ENCODE data around the gene SPATA6L.
"Not testable (repeated sequence)": the region's sequence is repeated elsewhere in the genome, so short reads cannot be mapped to it uniquely, and the experiment has no call there.

The SPATA6L gene

DNA sequence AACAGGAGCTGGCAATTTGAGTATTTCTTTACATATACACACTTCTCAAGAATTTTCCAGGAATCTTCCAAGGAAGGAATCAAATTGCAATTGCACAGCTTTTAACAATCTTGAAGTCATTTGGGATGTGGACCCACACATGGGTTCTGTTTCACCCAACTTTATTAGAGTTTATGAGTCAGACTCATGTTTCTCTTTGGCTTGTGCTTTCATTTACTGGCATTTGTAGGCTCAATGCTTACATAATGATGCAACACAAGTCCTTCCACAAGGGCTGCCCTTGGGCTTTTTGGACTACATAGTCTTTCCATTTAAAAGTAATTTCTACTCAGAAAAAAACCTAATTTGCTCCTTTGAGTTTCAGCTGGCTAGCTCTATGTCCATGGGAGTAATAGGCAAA is 8.5 kb upstream of the SPATA6L start:
- no peak for DNase-seq

DNA sequence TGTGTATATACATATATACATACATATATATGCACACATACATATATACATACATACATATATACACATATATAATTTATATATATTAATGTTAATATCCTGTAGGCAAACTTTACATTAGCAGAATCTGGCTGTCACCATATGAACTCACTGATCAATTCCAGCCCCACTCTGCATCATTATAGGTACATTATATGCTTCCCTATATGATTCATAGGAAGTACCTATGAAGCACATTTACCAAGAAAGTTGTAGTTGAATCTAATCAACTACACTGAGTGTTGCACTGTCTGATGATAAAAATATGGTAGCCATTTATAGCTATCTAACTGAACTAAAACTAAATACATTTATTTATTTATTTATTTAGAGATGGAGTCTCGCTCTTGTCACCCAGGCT is 5.5 kb upstream of the SPATA6L start:
- no peak for DNase-seq

DNA sequence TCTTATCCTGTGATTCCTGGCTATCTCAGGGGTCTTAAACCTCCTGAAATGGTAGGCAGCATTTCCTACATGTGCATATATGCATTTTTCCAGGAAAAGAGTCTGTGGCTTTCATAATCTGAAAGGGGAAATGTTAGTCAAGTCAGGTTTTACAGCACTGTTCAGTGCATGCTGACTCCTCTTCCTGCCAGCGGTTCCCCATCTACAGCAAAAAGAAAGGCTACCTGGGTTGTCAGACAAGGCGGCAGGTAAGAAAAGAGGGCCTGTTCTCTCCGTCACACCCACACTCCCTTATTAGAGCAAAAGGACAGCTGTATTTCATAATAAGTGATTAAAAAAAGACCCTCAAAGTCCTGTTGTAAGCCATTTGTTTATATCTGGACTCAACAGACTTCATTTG is 4.3 kb upstream of the SPATA6L start:
- no peak for DNase-seq

DNA sequence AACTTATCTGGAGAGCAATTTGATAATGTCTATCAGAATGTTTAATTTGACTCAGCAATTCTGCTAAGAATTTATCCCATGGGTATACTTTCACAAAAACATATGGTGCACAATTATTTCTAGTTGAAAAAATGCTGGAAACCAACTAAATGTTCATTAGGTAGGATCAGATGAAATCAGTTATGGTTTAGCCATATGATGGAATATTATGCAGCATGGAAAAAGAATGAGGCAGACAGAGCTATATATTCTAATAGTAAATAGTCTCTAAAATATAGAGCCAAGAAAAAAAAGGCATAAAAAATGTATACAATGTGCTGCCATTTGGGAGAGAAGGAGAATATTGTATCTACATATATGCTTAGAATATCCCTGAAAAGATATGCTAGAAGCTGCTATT is 3.6 kb upstream of the SPATA6L start:
- no peak for DNase-seq

DNA sequence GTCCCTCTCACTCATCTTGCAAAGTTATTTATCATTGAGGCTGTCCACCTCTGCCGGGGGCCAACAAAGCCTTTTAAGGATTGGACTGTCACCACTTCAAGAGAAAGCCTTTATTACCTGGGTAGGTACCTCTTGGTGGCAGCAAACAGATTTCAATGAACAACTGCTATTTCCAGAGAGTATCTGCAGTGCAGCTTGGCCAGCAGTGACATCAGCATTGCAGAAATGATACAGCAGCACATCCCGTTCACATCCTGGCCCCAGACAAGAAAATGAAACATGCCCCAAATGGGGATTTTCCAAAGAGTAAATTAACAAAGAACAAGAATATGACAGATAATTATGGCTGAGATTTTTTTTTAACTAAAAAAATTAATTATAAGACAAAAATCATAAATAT is 2.3 kb upstream of the SPATA6L start:
- no peak for DNase-seq

DNA sequence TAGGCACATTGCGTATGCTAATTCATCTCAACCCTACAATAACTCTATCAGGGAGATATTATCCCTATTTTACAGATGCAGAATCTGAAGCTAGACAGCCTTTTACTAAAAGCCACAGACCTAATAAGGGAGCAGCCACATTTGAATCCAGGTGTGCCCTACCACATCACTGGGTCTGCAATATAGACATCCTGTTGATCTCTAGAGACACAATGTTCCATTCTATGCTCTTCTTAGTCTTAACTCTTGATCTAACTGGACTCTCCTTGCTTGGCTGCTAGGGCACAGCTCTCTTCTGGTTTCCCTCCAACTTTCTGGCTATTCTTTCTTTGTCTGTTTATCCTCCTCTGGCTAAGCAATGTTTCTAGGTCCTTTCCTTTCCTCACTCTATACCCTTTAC is 1.4 kb upstream of the SPATA6L start:
- no peak for DNase-seq

DNA sequence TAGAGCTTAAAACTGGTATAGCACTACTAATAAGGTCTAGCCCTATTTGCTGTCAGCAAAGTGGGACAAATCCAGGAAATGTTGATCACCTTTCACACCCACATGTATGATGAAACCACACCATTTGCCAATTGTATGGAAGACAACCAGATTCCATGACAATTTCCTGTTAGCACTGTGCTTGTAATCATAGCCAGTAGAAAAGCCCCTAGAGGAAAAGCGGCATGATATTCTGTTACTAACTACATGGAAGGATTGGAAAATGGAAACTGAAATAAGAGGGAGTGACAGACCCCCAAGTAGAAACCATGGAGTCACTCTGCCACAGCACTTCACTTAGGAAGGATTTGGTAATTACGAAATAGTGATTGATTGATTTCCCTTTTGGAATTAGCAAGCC is 923 bp downstream of the SPATA6L start:
- no peak for DNase-seq

DNA sequence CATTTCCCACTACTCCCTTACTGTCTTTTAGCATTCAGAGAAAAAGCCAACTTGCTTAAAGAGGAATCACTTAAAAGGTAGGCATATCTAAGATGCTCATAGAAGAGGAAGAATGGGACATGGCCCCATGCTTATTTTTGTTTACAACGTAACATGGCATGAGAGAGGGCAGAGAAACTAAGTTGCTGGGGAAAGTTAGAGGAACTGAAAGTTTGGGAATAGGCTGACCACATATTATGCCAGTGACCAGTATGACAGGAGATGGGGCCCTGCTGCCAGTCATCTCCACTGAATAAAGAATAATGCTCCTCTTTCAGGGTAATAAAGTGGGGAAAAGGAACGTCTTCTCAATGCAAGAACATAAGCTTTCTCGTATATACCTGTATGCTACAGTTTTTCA is 2.3 kb downstream of the SPATA6L start:
- no peak for DNase-seq

DNA sequence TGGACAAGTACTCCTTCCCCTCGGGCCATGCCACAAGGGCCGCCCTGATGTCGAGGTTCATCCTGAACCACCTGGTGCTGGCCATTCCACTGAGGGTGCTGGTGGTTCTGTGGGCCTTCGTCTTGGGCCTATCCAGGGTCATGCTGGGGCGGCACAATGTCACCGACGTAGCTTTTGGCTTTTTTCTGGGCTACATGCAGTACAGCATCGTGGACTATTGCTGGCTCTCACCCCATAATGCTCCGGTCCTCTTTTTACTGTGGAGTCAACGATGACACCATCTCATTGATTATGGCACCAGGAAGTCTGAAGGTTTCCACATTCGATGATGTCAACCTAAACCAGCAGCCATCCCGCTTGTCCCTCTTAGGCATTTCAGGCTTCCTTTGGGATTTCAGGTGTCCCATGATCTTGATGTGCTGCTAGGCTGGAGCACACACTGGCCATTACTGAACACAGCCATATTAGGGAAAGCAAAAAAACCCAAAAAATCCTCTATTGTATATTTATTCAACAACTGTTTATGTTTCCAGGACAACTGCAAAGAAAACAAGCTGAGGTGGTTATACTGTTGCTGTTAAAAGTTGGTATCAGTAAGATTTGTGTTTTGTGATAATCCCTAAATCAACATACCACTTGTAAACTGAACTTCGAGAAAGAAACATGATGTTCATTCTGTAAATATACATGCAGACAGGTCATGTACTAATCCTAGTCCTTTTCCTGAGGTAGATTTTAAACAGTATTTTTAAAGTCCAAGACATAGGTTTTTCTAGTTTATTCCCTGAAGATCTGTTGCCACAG is 3.1 kb downstream of the SPATA6L start:
- no peak for DNase-seq

DNA sequence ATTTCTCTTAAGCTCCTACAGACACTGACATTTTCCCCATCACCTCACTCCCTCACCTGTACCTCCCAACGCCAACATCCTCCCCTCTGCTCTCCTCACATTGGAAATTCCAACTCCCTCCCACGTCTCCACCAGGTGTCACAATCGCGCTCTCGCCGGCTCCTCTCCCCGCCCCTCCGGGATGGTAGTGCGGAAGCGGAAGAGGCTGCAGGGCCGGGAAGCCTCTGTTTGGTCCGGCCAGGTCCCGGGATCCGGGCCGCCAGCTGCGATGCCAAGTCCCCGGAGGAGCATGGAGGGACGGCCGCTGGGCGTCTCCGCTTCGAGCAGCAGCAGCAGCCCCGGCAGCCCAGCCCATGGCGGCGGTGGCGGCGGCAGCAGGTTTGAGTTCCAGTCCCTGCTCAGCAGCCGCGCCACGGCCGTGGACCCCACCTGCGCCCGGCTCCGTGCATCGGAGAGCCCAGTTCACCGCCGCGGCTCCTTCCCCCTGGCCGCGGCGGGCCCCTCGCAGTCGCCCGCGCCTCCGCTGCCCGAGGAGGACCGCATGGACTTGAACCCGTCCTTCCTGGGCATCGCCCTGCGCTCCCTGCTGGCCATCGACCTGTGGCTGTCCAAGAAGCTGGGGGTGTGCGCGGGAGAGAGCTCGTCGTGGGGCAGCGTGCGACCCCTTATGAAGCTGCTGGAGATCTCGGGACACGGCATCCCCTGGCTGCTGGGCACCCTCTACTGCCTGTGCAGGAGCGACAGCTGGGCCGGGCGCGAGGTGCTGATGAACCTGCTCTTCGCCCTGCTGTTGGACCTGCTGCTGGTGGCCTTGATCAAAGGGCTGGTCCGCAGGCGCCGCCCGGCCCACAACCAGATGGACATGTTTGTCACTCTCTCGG is 3.9 kb downstream of the SPATA6L start, which contains the start of gene PLPP6:
TSS of gene PLPP6 (plus strand) at position 187 of the 881 bp plus-strand sequence. CDS start at position 269, 82 bp downstream.
- peak; percentile 73 for DNase-seq

DNA sequence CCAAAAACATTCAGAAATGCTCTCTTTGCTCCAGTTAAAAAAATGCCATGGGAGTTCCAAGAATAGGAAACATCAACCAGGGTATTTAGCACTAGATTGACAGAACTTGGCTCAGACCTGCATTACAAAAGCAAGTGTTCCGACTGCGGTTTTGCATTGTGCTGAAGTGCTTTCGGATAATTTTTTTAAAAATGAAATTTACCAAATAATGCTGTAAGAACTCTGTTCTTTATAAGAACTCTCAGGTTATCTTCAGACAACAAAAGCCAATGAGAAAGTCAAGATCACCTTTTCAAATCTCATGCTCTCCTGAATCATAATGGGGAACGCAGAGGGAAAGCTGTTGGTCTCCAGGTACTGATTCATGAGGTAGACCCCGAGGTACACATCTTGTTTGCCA is 4.7 kb downstream of the SPATA6L start:
- peak; percentile 17 for DNase-seq

DNA sequence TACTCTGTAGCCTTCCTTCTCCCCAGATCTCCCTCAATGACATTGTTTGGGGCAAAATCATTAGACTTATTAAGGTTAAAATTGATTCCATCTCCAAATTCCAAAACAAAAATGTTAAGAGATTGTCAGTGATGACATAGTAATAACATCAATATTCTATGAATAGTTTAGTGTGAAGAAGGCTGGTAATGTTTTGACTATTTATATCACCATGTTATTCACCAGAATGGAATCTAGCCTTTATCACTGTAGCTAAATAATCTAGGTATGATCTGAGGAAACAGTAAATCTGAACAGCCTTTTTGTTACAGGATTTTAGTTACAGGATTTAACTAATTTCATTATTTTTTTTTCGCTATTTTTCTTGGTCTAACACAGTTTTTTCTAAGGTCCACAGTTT is 5.1 kb downstream of the SPATA6L start:
- DNase-seq = no peak

DNA sequence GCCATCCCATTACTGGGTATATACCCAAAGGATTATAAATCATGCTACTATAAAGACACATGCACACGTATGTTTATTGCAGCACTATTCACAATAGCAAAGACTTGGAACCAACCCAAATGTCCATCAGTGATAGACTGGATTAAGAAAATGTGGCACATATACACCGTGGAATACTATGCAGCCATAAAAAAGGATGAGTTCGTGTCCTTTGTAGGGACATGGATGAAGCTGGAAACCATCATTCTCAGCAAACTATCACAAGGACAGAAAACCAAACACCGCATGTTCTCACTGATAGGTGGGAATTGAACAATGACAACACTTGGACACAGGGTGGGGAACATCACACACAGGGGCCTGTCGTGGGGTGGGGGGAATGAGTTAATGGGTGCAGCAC is 5.6 kb downstream of the SPATA6L start:
- not testable (repeated sequence) for DNase-seq

DNA sequence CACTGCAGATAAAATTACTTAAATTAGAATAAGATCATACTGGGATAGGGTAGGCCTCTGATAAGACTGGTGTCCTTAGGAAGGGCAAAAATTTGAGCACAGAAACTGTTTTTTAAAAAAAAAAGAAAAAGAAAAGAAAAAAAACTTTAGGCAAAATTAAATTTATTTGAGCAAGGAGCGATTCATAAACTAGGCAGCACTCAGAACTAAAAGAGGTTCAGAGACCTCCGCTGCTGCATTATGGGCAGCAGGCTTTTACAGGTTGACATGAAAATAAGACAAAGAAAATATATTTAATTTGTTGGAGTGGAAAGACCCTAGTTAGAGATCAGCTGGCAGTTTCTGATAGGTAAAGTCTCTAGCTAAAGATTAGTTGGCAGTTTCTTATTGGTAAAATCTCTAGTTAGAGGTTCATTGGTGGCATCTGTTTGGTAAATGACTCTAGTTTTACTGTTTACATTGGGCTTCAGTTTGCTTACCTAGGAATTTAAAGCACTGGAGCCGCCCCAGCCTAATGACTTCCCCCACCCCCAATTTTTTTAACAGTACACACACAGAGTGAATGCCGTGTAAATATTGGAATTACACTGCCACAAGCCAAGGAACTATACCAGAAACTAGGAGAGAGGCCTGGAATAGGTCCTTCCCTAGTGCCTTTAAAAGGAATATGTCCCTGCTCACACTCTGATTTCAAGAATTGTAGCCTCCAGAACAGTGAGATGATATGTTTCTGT is 8.7 kb downstream of the SPATA6L start:
- DNase-seq = no peak

DNA sequence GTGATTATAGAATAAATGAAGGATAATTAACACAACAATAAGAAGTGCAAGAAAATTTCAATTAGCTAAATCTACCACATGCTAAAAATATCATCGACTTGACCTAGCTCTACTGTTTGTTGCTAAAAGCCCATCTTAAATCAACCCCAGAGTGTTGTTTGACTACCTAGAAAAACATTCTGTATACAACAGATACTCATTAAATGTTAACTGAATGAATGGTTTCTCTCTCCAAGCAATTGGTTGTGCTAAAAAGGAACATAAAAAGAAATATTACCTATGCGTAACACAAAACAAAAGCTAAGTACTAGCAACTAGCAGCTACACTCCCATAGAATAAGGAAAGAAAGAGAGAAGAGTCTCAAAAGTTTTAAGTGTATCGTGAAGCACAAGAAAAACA is 9.7 kb downstream of the SPATA6L start:
- DNase-seq = no peak

DNA sequence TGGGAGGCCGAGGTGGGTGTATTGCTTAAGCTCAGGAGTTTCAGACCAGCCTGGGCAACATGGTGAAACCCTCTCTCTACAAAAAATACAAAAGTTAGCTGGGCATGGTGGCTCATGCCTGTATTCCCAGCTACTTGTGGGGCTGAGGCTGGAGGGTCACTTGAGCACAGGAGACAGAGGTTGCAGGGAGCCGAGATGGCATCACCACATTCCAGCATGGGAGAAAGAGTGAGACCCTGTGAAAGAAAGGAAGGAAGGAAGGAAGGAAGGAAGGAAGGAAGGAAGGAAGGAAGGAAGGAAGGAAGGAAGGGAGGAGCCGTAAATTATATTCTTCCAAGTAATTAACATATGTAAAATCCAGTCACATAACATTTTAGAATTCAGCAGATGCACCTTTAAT is 10.1 kb downstream of the SPATA6L start:
- not testable (repeated sequence) for DNase-seq

DNA sequence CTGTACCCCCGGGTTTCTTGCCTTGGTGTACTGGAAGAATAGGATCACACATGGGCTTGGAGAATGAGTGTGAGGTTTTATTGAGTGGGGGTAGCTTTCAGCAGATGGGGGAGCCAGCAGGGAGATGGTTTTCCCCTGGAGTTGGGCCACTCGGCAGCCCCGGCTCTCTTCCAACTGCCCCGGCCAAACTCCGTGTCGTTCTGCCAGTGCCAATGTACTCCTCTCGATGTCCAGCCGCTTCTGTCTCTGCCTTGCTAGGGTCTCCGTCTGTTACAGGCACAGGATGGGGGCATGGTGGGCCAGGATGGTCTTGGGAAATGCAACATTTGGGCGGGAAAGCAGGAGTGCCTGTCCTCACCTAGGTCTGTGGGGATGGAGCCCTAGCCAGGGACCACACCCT is 11.7 kb downstream of the SPATA6L start:
- DNase-seq = no peak

DNA sequence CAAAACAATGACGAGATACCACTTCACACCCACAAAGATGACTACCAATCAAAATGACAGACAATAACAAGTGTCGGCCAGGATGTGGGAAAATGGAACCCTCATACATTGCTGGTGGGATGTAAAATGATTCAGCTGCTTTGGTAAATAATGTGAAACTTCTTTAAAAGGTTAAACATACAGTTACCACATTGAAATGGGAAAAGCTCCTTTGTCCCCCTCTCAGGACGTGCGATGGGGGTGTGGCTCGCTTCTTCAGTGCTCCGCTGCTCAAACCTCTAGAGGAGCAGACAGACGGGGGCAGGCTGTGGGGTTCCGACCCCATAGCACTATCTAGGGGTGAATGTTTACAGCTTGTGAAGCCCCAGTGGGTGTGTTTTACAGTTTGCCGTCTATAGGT is 12.2 kb downstream of the SPATA6L start:
- DNase-seq = no peak

DNA sequence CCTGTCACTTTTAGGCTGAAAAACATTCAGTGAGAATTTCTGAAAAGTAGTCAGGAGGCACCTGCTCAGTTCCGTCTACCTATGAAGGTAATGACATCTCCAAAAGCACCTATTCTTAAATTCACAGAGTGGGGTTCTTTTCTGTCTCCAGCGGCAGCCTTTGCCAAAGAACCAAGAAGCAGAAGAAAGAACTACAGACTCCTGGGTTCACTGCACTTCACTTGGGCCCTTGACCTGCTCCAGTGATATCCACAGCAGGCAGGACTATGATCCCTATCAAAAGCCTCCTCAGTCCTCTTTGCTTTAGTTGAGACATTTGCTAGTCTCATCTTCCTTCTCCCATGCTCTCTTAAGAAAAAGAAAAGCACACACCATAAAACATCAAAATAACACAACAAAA is 23.9 kb downstream of the SPATA6L start:
- DNase-seq = no peak

DNA sequence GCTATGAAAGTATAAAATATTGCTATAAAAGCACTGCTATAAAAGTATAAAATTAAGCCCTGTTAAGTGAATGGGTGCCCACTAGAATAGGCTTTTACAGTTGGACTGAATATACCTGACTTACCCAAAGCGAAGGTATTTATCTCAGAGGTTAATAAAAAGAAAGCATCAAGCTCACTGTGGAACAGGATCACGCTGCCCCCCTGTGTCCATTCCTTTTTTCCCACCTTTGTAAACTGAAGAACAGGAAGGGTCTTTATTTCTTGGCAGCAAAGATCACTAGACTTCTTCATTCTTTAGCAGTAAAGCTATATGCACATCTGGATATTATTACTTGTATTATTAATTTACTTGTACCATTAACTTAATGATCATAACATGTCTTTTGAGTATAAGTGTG is 26.3 kb downstream of the SPATA6L start:
- DNase-seq = peak; percentile 17

DNA sequence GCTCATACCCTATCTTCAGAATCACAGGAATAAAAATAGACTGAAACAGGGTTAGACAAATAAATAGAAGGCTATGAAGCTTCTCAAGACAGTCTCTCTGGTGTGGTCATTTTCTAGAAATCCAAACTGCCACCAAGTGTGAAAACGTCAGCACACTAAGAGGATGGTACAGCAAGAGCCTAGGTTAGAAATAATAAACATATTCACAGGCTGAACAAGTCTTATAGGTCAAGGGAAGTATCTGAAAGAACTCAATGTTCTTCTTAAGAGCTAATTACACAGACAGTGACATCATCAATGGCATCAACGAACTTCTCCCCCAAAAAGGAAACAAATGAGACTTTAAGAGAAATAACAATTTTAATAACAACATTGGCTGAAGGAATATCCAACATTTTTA is 26.9 kb downstream of the SPATA6L start:
- no peak for DNase-seq

DNA sequence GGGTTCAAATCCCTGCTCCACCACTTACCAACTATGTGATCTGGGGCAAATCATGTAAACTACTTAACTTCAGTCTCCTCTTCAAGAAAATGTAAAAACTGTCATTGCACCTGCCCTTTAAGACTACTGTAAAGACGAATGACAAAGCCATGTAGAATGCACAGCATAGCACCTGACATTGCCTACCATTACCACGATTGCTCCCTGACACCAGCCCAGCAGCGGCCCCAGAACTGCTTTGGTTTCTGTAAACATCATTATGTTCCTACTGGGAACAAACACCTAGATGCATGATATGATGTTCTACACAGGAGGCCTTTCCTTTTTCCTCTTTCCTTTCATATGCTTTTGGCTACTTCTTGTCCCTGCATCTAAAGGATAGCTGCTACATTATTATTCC is 27.3 kb downstream of the SPATA6L start:
- DNase-seq = no peak

DNA sequence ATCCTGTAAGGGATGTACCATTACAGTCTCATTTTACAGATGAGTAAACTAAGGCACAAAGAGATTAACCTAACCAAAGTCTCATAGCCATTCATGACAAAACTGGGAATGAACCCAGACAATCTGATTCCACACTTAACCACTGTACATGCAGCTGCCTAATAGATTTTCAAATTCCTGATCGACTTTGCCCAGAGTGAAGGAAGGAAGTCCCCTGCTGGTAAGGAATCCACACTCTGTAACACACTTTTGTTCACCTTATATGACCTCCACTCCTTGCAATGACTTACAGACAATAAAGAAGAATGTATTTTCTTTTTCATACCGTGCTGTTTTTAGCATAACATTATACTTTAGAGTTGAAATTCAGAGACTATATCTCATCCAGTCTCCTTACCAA is 35.4 kb downstream of the SPATA6L start:
- DNase-seq = no peak

All from effector CD8-positive, alpha-beta T cell (primary cell).